Parathyroid adenoma (tissue), 2 donors: ENCODE results near the gene FNBP1.
"Not testable (repeated sequence)": the region's sequence is repeated elsewhere in the genome, so short reads cannot be mapped to it uniquely, and the experiment has no call there.

Source experiments
- H2AFZ ChIP-seq: fragments of 300-600 bp; sonication (generic); one replicate; pipeline ENCODE4 v1.7.0; 2017; ENCODE audit warnings: antibody characterized with exemption, mild to moderate bottlenecking
- H3K27ac ChIP-seq: fragments of 300-600 bp; sonication (generic); one replicate; pipeline ENCODE4 v1.7.0; 2017
- H3K27me3 ChIP-seq: fragments of 300-600 bp; sonication (generic); one replicate; pipeline ENCODE4 v1.7.0; 2017; ENCODE audit warnings: low read length; ENCODE audit not compliant: control insufficient read depth, insufficient read depth
- H3K36me3 ChIP-seq: fragments of 300-600 bp; sonication (generic); one replicate; pipeline ENCODE4 v1.7.0; 2017; ENCODE audit warnings: low read length; ENCODE audit not compliant: control insufficient read depth, insufficient read depth
- H3K4me1 ChIP-seq: fragments of 300-600 bp; sonication (generic); one replicate; pipeline ENCODE4 v1.7.0; 2017; ENCODE audit warnings: control low read depth
- H3K4me2 ChIP-seq: fragments of 300-600 bp; sonication (generic); one replicate; pipeline ENCODE4 v1.7.0; 2017; ENCODE audit warnings: low read length
- H3K4me3 ChIP-seq: fragments of 300-600 bp; sonication (generic); one replicate; pipeline ENCODE4 v1.7.0; 2017; ENCODE audit warnings: low read depth, low read length
- H3K79me2 ChIP-seq: fragments of 300-600 bp; sonication (generic); one replicate; pipeline ENCODE4 v1.7.0; 2017; ENCODE audit warnings: control low read depth
- H3K9ac ChIP-seq: fragments of 300-600 bp; sonication (generic); one replicate; pipeline ENCODE4 v1.7.0; 2017; ENCODE audit warnings: mild to moderate bottlenecking
- H3K9me3 ChIP-seq: fragments of 300-600 bp; sonication (generic); one replicate; pipeline ENCODE4 v1.7.0; 2017; ENCODE audit warnings: low read length; ENCODE audit not compliant: control insufficient read depth
- CTCF ChIP-seq: fragments of 300-600 bp; sonication (generic); IDR thresholded peaks from one replicate; pipeline ENCODE4 v1.7.0; 2017; ENCODE audit warnings: antibody characterized with exemption, mild to moderate bottlenecking
- donor health status: primary hyperparathyroidism.

The FNBP1 gene

GRCh38 chr9:129945314-129945713 is 97.7 kb downstream of the FNBP1 start:
- TF ChIP-seq CTCF, result no peak
- Histone ChIP-seq H3K4me1 (no peaks in the 10 kb centered on the region), H3K27ac (peak overlapping the region; percentile 39), H3K9me3 (no peaks in the 10 kb centered on the region), H3K9ac (no peak overlapping the region), H3K36me3 (no peaks in the 10 kb centered on the region), H3K4me3 (no peak overlapping the region), H3K4me2 (no peak overlapping the region), H3K27me3 (no peaks in the 10 kb centered on the region), H2AFZ (no peak overlapping the region), H3K79me2 (no peaks in the 10 kb centered on the region)

- TF ChIP-seq CTCF, result no peak
- Histone ChIP-seq H3K36me3 (no peaks in the 10 kb centered on the region), H3K79me2 (no peaks in the 10 kb centered on the region), H3K4me3 (no peak overlapping the region), H3K27ac (no peak overlapping the region), H3K27me3 (no peaks in the 10 kb centered on the region), H3K9ac (no peak overlapping the region), H3K4me1 (no peaks in the 10 kb centered on the region), H2AFZ (no peak overlapping the region), H3K9me3 (no peaks in the 10 kb centered on the region), H3K4me2 (no peak overlapping the region)
Measured at GRCh38 chr9:129944506-129945116, 98.4 kb downstream of the FNBP1 start.

GRCh38 chr9:129939431-129939830 is 103.6 kb downstream of the FNBP1 start:
- Histone ChIP-seq H3K79me2 (no peaks in the 10 kb centered on the region), H2AFZ (no peak overlapping the region), H3K36me3 (no peaks in the 10 kb centered on the region), H3K27me3 (no peaks in the 10 kb centered on the region), H3K9me3 (no peaks in the 10 kb centered on the region), H3K9ac (no peak overlapping the region), H3K4me3 (no peak overlapping the region), H3K27ac (no peak overlapping the region), H3K4me2 (no peak overlapping the region), H3K4me1 (no peaks in the 10 kb centered on the region)
- TF ChIP-seq CTCF, result no peak

- Histone ChIP-seq H3K36me3 (no peaks in the 10 kb centered on the region), H3K4me1 (no peaks in the 10 kb centered on the region), H3K4me2 (no peak overlapping the region), H3K79me2 (no peaks in the 10 kb centered on the region), H3K9ac (no peak overlapping the region), H2AFZ (no peak overlapping the region), H3K9me3 (no peaks in the 10 kb centered on the region), H3K27ac (no peak overlapping the region), H3K4me3 (no peak overlapping the region), H3K27me3 (no peaks in the 10 kb centered on the region)
- TF ChIP-seq CTCF, result no peak
Measured at GRCh38 chr9:129938291-129938979, 104.6 kb downstream of the FNBP1 start.

- not testable (repeated sequence) for H3K9ac ChIP-seq, H3K4me2 ChIP-seq, H2AFZ ChIP-seq, H3K36me3 ChIP-seq, H3K27me3 ChIP-seq, H3K4me1 ChIP-seq, H3K27ac ChIP-seq, H3K4me3 ChIP-seq, H3K79me2 ChIP-seq, H3K9me3 ChIP-seq
Measured at GRCh38 chr9:129937879-129938278, 105.1 kb downstream of the FNBP1 start.
